HepG2 (cell line): ENCODE measurements around the gene LYST. TPM values are rescaled to one million over a fixed set of nuclear protein-coding genes. Genes with fewer than 3 reads are reported as not detected.

Source experiments
- ATAC-seq: fragments of 200-7000 bp; cut with Tn5 transposase; 3 replicates; pipeline ENCODE4 v1.9.1; 2020; ENCODE audit warnings: mild to moderate bottlenecking, moderate library complexity
- BruUV-seq: library from RNA; stranded (reverse); fragments of 400-500 nt; replicated peaks from 2 replicates; lab custom pipeline; 2021; lab: Mats Ljungman, UMichigan
- CTCF ChIA-PET: fragments of 300-600 bp; formaldehyde crosslinking; extraction: SDS; loops from one replicate; lab custom pipeline; 2021; ENCODE audit warnings: low total read pairs, inconsistent platforms, low intra/inter-chr PET ratio; lab: Yijun Ruan, JAX
- POLR2A ChIA-PET: fragments of 350-600 bp; sonication (Branson Sonifier 250); formaldehyde crosslinking; loops from one replicate; lab custom pipeline; 2020; ENCODE audit warnings: antibody characterized with exemption, inconsistent platforms; lab: Yijun Ruan, JAX
- DNase-seq: peaks from one replicate; pipeline ENCODE4 v3.0.0-alpha.2; 2015; ENCODE audit warnings: low spot score
- FAIRE-seq: peaks from 3 replicates; lab custom pipeline; 2011; peaks lifted over from hg19 to GRCh38; lab: Jason Lieb, UNC
- H2AFZ ChIP-seq: one replicate; pipeline ENCODE4 v1.6.1; 2011; ENCODE audit warnings: low read length, inconsistent platforms
- H3K27ac ChIP-seq: fragments of 300-600 bp; 3 replicates; pipeline ENCODE4 v1.8.0; 2011; ENCODE audit warnings: mixed run types, mild to moderate bottlenecking, mixed read lengths, low read length, inconsistent platforms; ENCODE audit not compliant: insufficient read depth; ENCODE audit errors: extremely low read length
- H3K27me3 ChIP-seq, 2 experiments: fragments of 200-600 bp in 1 of 2; 2 replicates in 1 of 2; 3 replicates in 1 of 2; pipeline versions ENCODE4 v1.6.0 to v1.8.0; 2011; ENCODE audit warnings: low read length in 2 of 2, mild to moderate bottlenecking in 2 of 2, moderate library complexity in 2 of 2, inconsistent platforms in 1 of 2; ENCODE audit not compliant: insufficient read depth in 2 of 2, control insufficient read depth in 1 of 2
- H3K36me3 ChIP-seq, 2 experiments: fragments of 200-600 bp in 1 of 2; replicated peaks in 1 of 2; 2 replicates in 1 of 2; 3 replicates in 1 of 2; pipeline versions ENCODE4 v1.5.1 to v1.8.0; 2011; ENCODE audit warnings: low read length in 2 of 2, inconsistent platforms in 1 of 2; ENCODE audit not compliant: insufficient read depth in 2 of 2, control insufficient read depth in 1 of 2
- H3K4me1 ChIP-seq: 2 replicates; pipeline ENCODE4 v1.5.1; 2012; ENCODE audit warnings: low read length, inconsistent platforms; ENCODE audit not compliant: insufficient read depth
- H3K4me2 ChIP-seq: 2 replicates; pipeline ENCODE4 v1.6.0; 2011; ENCODE audit warnings: low read depth, low read length, inconsistent platforms
- H3K4me3 ChIP-seq, 3 experiments: fragments of 200-600 bp in 1 of 3; sonication (generic), shearing (Covaris generic) in 1 of 3; replicated peaks in 1 of 3; 2 replicates each; pipeline ENCODE4 v1.5.1; 2011 to 2016; ENCODE audit warnings: low read length in 3 of 3, inconsistent platforms in 2 of 3, low read depth in 2 of 3, mild to moderate bottlenecking in 2 of 3, control low read depth in 1 of 3, mixed read lengths in 1 of 3; ENCODE audit not compliant: insufficient read depth in 1 of 3
- H3K79me2 ChIP-seq: one replicate; pipeline ENCODE4 v1.6.1; 2011; ENCODE audit warnings: low read length, inconsistent platforms; ENCODE audit not compliant: insufficient read depth
- H3K9ac ChIP-seq: 2 replicates; pipeline ENCODE4 v1.6.0; 2011; ENCODE audit warnings: mild to moderate bottlenecking, low read depth, low read length, inconsistent platforms; ENCODE audit not compliant: insufficient read depth
- H3K9me3 ChIP-seq: 2 replicates; pipeline ENCODE4 v1.5.1; 2012; ENCODE audit warnings: mild to moderate bottlenecking, low read length
- H4K20me1 ChIP-seq: 2 replicates; pipeline ENCODE4 v1.6.0; 2011; ENCODE audit warnings: inconsistent platforms, mild to moderate bottlenecking, low read length, moderate library complexity; ENCODE audit not compliant: insufficient read depth
- ARHGAP35 ChIP-seq: sonication (generic); formaldehyde crosslinking; IDR thresholded peaks from 2 replicates; pipeline ENCODE4 v1.9.0; 2022; ENCODE audit warnings: mild to moderate bottlenecking, inconsistent platforms, moderate library complexity, missing genetic modification reagents, borderline replicate concordance
- ARID4A ChIP-seq: sonication (generic); formaldehyde crosslinking; IDR thresholded peaks from 2 replicates; pipeline ENCODE4 v1.5.0; 2020; ENCODE audit warnings: mild to moderate bottlenecking, missing genetic modification reagents, borderline replicate concordance
- KDM5B ChIP-seq: sonication (generic); formaldehyde crosslinking; IDR thresholded peaks from 2 replicates; pipeline ENCODE4 v1.4.0; 2020; ENCODE audit warnings: missing genetic modification reagents, mild to moderate bottlenecking, borderline replicate concordance
- MIER2 ChIP-seq: IDR thresholded peaks from 2 replicates; pipeline ENCODE4 v1.6.1; 2016; ENCODE audit warnings: missing biosample characterization, missing genetic modification reagents
- MXD4 ChIP-seq: IDR thresholded peaks from 2 replicates; pipeline ENCODE4 v1.6.1; 2016; ENCODE audit warnings: mild to moderate bottlenecking, missing biosample characterization, missing genetic modification reagents
- NKX3-1 ChIP-seq: sonication (generic); formaldehyde crosslinking; IDR thresholded peaks from 2 replicates; pipeline ENCODE4 v1.5.0; 2020; ENCODE audit warnings: missing genetic modification reagents
- SMARCC2 ChIP-seq: fragments of 450-650 bp; IDR thresholded peaks from 2 replicates; pipeline ENCODE4 v1.6.1; 2017; ENCODE audit warnings: antibody characterized with exemption, mild to moderate bottlenecking
- ZMYM3 ChIP-seq: sonication (generic); formaldehyde crosslinking; IDR thresholded peaks from 2 replicates; pipeline ENCODE4 v1.5.1; 2020; ENCODE audit warnings: mild to moderate bottlenecking, missing genetic modification reagents
- ZNF770 ChIP-seq: sonication (generic); formaldehyde crosslinking; IDR thresholded peaks from 2 replicates; pipeline ENCODE4 v1.5.0; 2020; ENCODE audit warnings: mild to moderate bottlenecking, missing genetic modification reagents
- WGBS: methylation state at CpG from one replicate; pipeline ENCODE4 v1.1.6; 2017; ENCODE audit warnings: low lambda C conversion rate; 5-methylcytosine and 5-hydroxymethylcytosine counted together
- in situ Hi-C: cut with HindIII; loops from 2 replicates; pipeline ENCODE4 v1.10.0; 2017; ENCODE audit warnings: low pct_unique_long_range_greater_than_20kb; ENCODE audit not compliant: extremely low pct_ligation_motif_present
- intact Hi-C: fragments of 100-400 bp; cut with micrococcal nuclease; formaldehyde crosslinking; loops from one replicate; pipeline ENCODE4 v1.10.0; 2022; ENCODE audit not compliant: unreplicated experiment
- polyA plus RNA-seq, 8 experiments: library from polyadenylated mRNA; depleted of rRNA in 3 of 8; stranded (reverse) in 7 of 8; unstranded in 1 of 8; fragments of >200 nt; fragmentation: Illumina TruSeq in 4 of 8; extraction: Trizol in 4 of 8; gene quantifications; 2 replicates each; pipeline versions ENCODE4 v1.2.1 to v1.2.3, GENCODE V29; 2011 to 2016; ENCODE audit warnings: low read depth in 4 of 8, missing spikeins in 1 of 8, mixed read lengths in 1 of 8; ENCODE audit not compliant: insufficient read depth in 1 of 8
- total RNA-seq, 5 experiments: library from RNA; depleted of rRNA; stranded (reverse); fragments of >200 nt; fragmentation: Illumina TruSeq; extraction: Trizol; gene quantifications; 2 replicates each; pipeline ENCODE4 v1.2.3, GENCODE V29; 2016; ENCODE audit warnings: low read depth in 1 of 5

Gene LYST
- total and polyA plus RNA-seq, 2 of the 13 experiments (the other 11 are each of a cell fraction or from before 2014, with no cell fraction given) = 0.91 to 2.5 TPM

- TF ChIP-seq ZMYM3 = peak; percentile 73
- 0 out of 2 replicates have a peak, but pooled peaks have one; percentile 71 for TF ChIP-seq MXD4 (CRISPR knock-in tag)
- peak; percentile 81 for TF ChIP-seq ARID4A (CRISPR knock-in tag)
- TF ChIP-seq MIER2 = peak; percentile 60; the same call in 1 of the 2 replicates
- TF ChIP-seq ARHGAP35 (CRISPR knock-in tag) = peak; percentile 52; the same call in 1 of the 2 replicates
These were observed 252.2 kb downstream of the LYST start (continued) for GRCh38 chr1:235614442-235614954.

GRCh38 chr1:235613602-235614001, 253.1 kb downstream of the LYST start:
- Histone ChIP-seq H3K9ac (no peak overlapping the region), H2AFZ (no peak overlapping the region), H3K27me3 (no peaks in the 10 kb centered on the region), H3K79me2 (peaks cover 8% of the 10 kb centered on the region), H3K9me3 (no peaks in the 10 kb centered on the region), H3K4me1 (peaks cover 32% of the 10 kb centered on the region), H3K4me2 (peak overlapping the region; percentile 55)
- ATAC-seq = no peak
- CTCF ChIA-PET = no interaction called here
- no TSS peak for BruUV-seq
- intact Hi-C loops = loop anchor here (2.0 kb wide), 1 partner anchor 35 kb away; the partner anchor contains the start of gene GNG4
- FAIRE-seq = peak; percentile 56
- no peak for DNase-seq
- 71% methylated on average over 1 of the region's 2 CpGs for WGBS
- peak; percentile 51; the same call in 1 of the 2 replicates for TF ChIP-seq ZNF770
- no peak for TF ChIP-seq SMARCC2
- peak; percentile 46; the same call in 1 of the 2 replicates for TF ChIP-seq ZMYM3
- TF ChIP-seq NKX3-1 = no peak
- no peak for TF ChIP-seq KDM5B (CRISPR knock-in tag)
- TF ChIP-seq, all 625 proteins: peak for 2
- in situ Hi-C loops = no loop called here
- Histone ChIP-seq H4K20me1 (peaks cover 8% of the 10 kb centered on the region; the same call in 1 of the 2 replicates), H3K27ac (peak overlapping the region; percentile 57), H3K4me3 (no peak overlapping the region), H3K36me3 (peaks cover 2 to 16% of the 10 kb centered on the region in 2 experiments; a peak in 4 of 5 replicates)
- POLR2A ChIA-PET = interaction anchor here (1.2 to 1.9 kb wide), 2 partner anchors 9 to 109 kb away, joined by 5 read pairs; partner anchors contain the start of gene B3GALNT2
